BJ (cell line): ENCODE data around the gene PLA2R1. TPM values are rescaled to one million over a fixed set of nuclear protein-coding genes. Genes with fewer than 3 reads are reported as not detected.

Source experiments
- CTCF ChIA-PET: fragments of 350-600 bp; formaldehyde crosslinking; extraction: SDS; loops from one replicate; lab custom pipeline; 2021; ENCODE audit warnings: antibody characterized with exemption, inconsistent platforms; lab: Yijun Ruan, JAX
- POLR2A ChIA-PET: fragments of 300-600 bp; sonication (Branson Sonifier 250); formaldehyde crosslinking; extraction: SDS; loops from one replicate; lab custom pipeline; 2021; ENCODE audit warnings: antibody characterized with exemption; lab: Charles Lee
- DNase-seq: peaks from one replicate; pipeline ENCODE4 v3.0.0-alpha.2; 2011; ENCODE audit warnings: low read depth
- H3K27me3 ChIP-seq: 2 replicates; pipeline ENCODE4 v1.6.0; 2011; ENCODE audit warnings: low read length; ENCODE audit not compliant: control insufficient read depth, insufficient read depth
- H3K36me3 ChIP-seq: 2 replicates; pipeline ENCODE4 v1.5.1; 2011; ENCODE audit warnings: low read length; ENCODE audit not compliant: control insufficient read depth, insufficient read depth
- H3K4me3 ChIP-seq: 2 replicates; pipeline ENCODE4 v1.5.1; 2011; ENCODE audit warnings: low read depth, mild to moderate bottlenecking, control low read depth, low read length
- polyA plus RNA-seq: library from polyadenylated mRNA; depleted of rRNA; stranded (reverse); fragments of >200 nt; gene quantifications from 2 replicates; pipeline ENCODE4 v1.2.3, GENCODE V29; 2011
- TF ChIP-seq, protein P1 (sequence below): IDR thresholded peaks from 2 replicates; pipeline ENCODE4 v1.5.1; 2011; ENCODE audit warnings: low read depth, mild to moderate bottlenecking, control low read depth, inconsistent platforms, low read length, moderate library complexity; ENCODE audit not compliant: insufficient read depth

PLA2R1 gene
- polyA plus RNA-seq, 1 experiment: 9.5 TPM

GRCh38 chr2:160092445-160092844 lies 30.0 kb upstream of the PLA2R1 start:
- DNase-seq: no peak
- H3K4me3 ChIP-seq: no peak overlapping the region
- TF ChIP-seq, protein P1, sequence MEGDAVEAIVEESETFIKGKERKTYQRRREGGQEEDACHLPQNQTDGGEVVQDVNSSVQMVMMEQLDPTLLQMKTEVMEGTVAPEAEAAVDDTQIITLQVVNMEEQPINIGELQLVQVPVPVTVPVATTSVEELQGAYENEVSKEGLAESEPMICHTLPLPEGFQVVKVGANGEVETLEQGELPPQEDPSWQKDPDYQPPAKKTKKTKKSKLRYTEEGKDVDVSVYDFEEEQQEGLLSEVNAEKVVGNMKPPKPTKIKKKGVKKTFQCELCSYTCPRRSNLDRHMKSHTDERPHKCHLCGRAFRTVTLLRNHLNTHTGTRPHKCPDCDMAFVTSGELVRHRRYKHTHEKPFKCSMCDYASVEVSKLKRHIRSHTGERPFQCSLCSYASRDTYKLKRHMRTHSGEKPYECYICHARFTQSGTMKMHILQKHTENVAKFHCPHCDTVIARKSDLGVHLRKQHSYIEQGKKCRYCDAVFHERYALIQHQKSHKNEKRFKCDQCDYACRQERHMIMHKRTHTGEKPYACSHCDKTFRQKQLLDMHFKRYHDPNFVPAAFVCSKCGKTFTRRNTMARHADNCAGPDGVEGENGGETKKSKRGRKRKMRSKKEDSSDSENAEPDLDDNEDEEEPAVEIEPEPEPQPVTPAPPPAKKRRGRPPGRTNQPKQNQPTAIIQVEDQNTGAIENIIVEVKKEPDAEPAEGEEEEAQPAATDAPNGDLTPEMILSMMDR: no peak
- ChIA-PET CTCF (no interaction called here), POLR2A (no interaction called here)
- H3K27me3 ChIP-seq: no peaks in the 10 kb centered on the region
- H3K36me3 ChIP-seq: no peaks in the 10 kb centered on the region

GRCh38 chr2:160091381-160091780 lies 29.0 kb upstream of the PLA2R1 start:
- POLR2A ChIA-PET: no interaction called here
- TF ChIP-seq, protein P1: no peak
- DNase-seq: peak; percentile 32
- Histone ChIP-seq H3K4me3 (no peak overlapping the region), H3K36me3 (no peaks in the 10 kb centered on the region), H3K27me3 (no peaks in the 10 kb centered on the region)
- CTCF ChIA-PET: interaction anchor here (1.0 to 1.7 kb wide), 3 partner anchors 18 to 972 kb away, joined by 3 to 11 read pairs (median 5); no protein-coding TSS in a partner anchor

DNA sequence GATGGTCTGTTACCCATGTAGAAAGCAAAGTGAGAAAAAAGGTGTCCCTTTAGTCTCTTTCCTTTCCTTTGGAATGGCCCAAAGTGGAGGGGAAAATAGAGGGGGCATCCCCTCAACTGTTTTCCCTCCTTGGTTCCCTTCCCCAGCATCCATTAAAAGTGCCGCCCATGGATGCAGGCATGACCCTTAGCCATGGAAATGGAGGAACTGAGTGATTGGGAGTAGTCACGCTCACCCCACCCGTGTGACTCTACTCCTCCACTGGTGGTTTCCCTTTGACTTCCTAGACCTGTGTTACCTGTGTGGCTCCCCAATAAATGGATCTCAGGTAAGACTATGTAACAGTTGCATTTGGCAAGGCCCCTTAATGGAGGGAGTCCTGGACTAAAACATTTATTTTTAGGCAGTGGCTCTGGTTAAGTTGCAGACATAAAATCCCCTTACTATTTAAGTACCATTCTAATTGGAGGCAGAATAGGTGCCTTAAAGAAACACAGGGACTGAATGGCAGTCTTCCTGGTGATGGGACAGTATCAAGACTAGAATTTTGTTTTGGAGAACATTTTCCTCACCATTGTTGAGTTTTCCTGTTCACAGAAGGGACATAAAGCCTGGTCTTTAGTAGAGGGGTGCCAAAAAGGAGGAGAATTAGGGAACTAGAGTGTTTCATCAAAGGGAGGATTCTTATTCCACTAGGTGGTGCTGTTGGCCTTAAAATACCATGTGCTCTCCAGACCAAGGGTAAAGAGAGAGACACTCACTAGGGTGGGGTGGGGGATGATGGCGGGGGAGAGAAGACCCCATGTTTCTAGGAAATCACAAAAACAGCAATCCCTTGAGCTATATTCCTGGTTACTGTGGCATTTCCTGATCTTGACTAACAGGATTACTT lies 25.7 kb upstream of the PLA2R1 start:
- TF ChIP-seq, protein P1: peak; percentile 28
- Histone ChIP-seq H3K4me3 (no peak overlapping the region), H3K36me3 (no peaks in the 10 kb centered on the region), H3K27me3 (no peaks in the 10 kb centered on the region)
- ChIA-PET CTCF (interaction anchor here (1.4 to 1.9 kb wide), 2 partner anchors 9 to 906 kb away, joined by 4 to 6 read pairs; no protein-coding TSS in a partner anchor), POLR2A (no interaction called here)
- DNase-seq: no peak

- DNase-seq: no peak
- ChIA-PET CTCF (interaction anchor here (1.2 to 1.3 kb wide), 2 partner anchors 13 to 102 kb away, joined by 3 to 5 read pairs; no protein-coding TSS in a partner anchor), POLR2A (no interaction called here)
- no peaks in the 10 kb centered on the region for H3K27me3 ChIP-seq
- TF ChIP-seq, protein P1: 0 out of 2 replicates have a peak, but pooled peaks have one; percentile 19
- no peak overlapping the region for H3K4me3 ChIP-seq
- H3K36me3 ChIP-seq: no peaks in the 10 kb centered on the region
Observed at GRCh38 chr2:160085662-160086061, 23.2 kb upstream of the PLA2R1 start.
